H7 (cell line): Measurements from ENCODE around the gene CPPED1. TPM values are rescaled to one million over a fixed set of nuclear protein-coding genes. Genes with fewer than 3 reads are reported as not detected.
"Not testable (repeated sequence)": the region's sequence is repeated elsewhere in the genome, so short reads cannot be mapped to it uniquely, and the experiment has no call there.

Source experiments
- DNase-seq: peaks from one replicate; pipeline ENCODE4 v3.0.0; 2012
- H3K27me3 ChIP-seq: 2 replicates; pipeline ENCODE4 v1.6.0; 2011; ENCODE audit warnings: mild to moderate bottlenecking, low read length; ENCODE audit not compliant: control insufficient read depth, insufficient read depth
- H3K36me3 ChIP-seq: replicated peaks from 2 replicates; pipeline ENCODE4 v1.5.1; 2011; ENCODE audit warnings: low read length; ENCODE audit not compliant: control insufficient read depth, insufficient read depth
- H3K4me3 ChIP-seq: 2 replicates; pipeline ENCODE4 v1.5.1; 2011; ENCODE audit warnings: low read depth, mild to moderate bottlenecking, control low read depth, low read length, moderate library complexity; ENCODE audit not compliant: insufficient read depth
- total RNA-seq: library from RNA; depleted of rRNA; stranded (reverse); fragments of >200 nt; shearing (Covaris generic); gene quantifications from 2 replicates; pipeline ENCODE4 v1.2.3, GENCODE V29; 2014

Gene CPPED1
- total RNA-seq, 1 experiment from 2014 or later = 5.8 TPM

- DNase-seq, H3K4me3 ChIP-seq, H3K27me3 ChIP-seq, H3K36me3 ChIP-seq: not testable (repeated sequence)
Measured at GRCh38 chr16:12766208-12766607, 37.5 kb downstream of the CPPED1 start.

DNA sequence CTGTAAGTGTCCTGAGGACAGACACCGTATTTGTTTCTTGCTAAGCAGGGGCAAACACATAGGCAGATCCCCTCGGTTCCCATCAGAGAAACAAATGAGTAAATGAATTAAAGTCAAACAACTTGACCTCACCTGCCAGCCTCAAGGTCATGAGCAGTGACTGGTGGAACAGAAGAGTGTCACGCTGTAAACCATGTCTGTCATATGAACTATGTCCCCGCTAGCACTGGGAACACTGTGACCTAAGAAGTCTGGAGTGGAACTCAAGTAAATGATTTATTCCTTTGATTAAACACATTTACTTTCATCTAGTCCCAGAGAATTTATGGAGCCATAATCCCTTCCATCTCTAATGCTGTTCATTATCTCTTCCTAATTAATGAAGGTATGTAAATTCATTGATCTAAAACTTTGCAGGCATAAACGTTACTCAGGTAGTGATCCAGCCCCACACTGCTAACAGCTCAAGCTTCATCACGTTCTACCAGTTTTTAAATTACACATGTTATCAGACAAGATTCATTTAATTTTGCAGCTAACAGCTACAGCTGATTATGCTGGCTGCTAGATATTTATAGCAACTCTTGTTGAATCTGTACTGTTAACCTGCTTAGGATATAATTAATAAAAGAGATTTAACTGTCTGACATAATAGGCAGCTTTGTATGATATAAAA lies 38.7 kb downstream of the CPPED1 start:
- Histone ChIP-seq H3K27me3 (no peaks in the 10 kb centered on the region), H3K36me3 (no peaks in the 10 kb centered on the region), H3K4me3 (no peak overlapping the region)
- no peak for DNase-seq

- H3K4me3 ChIP-seq = no peak overlapping the region
- no peak for DNase-seq
- H3K27me3 ChIP-seq = no peaks in the 10 kb centered on the region
- no peaks in the 10 kb centered on the region for H3K36me3 ChIP-seq
Measured at GRCh38 chr16:12763517-12763916, 40.2 kb downstream of the CPPED1 start.

GRCh38 chr16:12760819-12761611 lies 42.7 kb downstream of the CPPED1 start:
- no peak for DNase-seq
- Histone ChIP-seq H3K4me3 (no peak overlapping the region), H3K36me3 (no peaks in the 10 kb centered on the region), H3K27me3 (no peaks in the 10 kb centered on the region)

DNA sequence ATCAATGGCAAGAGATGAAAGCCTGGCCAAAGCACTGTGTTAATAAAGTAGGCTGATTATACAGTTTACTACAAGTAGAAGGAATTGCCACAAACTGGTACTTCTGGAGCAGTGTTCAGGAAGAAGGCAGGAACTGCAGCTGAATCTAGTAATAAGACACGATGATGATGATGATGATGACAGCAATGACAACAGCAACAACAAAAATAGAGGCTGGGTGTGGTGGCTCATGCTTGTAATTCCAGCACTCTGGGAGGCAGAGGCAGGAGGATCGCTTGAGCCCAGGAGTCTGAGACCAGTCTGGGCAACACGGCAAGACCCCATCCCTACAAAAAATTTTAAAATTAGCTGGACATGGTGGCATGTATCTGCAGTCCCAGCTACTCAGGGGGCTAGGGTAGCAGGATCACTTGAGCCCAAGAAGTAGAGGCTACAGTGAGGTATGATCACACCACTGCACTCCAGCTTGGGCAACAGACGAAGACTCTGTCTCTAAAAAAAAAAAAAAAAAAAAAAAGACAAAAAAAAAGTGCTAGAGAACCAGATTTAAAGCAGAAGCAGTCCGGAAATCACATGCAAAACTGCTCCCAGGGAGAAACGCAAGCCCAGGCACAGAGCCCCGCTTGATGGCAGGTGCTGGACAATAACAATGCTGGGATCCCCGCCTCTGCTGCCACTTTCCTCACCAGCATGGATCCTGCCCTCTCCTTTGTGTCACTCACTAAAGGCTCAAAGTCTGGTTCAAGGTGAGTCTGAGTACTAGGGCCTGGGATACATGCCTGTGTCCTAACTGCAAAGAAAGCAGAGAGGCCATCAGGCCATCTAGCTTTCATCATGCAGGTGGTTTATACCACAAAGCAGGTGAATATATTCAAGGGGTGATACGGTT lies 44.8 kb downstream of the CPPED1 start:
- peak; percentile 26 for DNase-seq
- H3K4me3 ChIP-seq = no peak overlapping the region
- no peaks in the 10 kb centered on the region for H3K27me3 ChIP-seq
- no peaks in the 10 kb centered on the region for H3K36me3 ChIP-seq

DNA sequence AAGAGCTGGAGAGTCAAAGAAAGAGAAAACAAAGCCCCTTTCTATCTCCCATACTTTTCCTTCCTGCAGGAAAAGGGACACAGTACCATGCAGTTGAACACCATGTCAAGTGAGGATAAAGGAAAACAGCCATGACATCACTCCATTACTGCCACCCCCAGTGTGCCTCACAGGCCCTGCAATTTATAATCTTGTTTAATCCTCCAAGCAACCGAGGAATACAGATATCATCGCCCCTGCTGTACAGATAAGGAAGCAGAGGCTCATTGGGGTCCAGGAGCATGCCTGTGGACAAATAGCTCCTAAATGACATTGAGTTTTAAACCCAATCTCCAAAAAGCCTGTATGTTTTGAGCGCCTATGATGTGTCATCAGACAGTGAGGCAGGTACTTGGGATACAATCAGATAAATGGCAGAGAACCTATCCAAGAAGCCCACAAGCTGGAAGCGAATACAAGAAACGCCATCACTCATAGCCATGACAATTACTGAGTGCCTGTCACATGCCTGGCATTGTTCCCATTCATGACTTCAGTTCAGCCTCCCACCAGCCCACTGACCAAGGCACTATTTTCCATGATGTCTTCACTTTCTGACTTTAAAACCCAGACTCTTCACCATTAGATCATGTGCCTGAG lies 45.5 kb downstream of the CPPED1 start:
- Histone ChIP-seq H3K36me3 (no peaks in the 10 kb centered on the region), H3K27me3 (no peaks in the 10 kb centered on the region), H3K4me3 (no peak overlapping the region)
- DNase-seq = no peak

- DNase-seq = no peak
- no peak overlapping the region for H3K4me3 ChIP-seq
- H3K27me3 ChIP-seq = no peaks in the 10 kb centered on the region
- no peaks in the 10 kb centered on the region for H3K36me3 ChIP-seq
Measured at GRCh38 chr16:12757546-12757945, 46.1 kb downstream of the CPPED1 start.

DNA sequence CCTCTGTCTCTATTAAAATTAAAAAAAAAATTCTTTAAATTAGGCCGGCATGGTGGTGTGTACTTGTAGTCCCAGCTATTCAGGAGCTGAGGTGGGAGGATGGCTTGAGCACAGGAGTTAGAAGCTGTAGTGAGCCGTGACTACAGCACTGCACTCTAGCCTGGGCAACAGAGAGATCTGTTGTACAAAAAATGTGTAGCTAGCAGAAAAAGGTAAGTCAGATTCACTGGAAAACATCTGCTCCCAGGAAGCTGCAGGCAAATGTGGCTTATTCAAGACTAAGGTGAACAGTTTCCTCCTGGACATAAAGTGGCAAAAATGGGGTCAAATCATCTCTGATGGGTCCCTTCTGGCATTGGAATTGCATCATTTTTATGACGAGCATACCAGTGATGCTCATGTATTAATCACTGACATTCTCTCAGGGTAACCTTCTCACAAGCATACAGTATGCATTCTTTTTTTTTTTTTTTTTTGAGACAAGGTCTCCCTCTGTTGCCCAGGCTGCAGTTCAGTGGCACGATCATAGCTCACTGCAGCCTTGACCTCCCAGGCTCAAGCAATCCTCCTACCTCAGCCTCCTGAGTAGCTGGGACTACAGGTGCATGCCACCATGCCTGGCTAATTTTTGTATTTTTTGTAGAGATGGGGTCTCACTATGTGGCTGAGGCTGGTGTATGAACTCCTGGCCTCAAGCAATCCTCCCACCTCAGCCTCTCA lies 48.7 kb downstream of the CPPED1 start:
- H3K36me3 ChIP-seq = no peaks in the 10 kb centered on the region
- DNase-seq = no peak
- no peak overlapping the region for H3K4me3 ChIP-seq
- no peaks in the 10 kb centered on the region for H3K27me3 ChIP-seq

DNA sequence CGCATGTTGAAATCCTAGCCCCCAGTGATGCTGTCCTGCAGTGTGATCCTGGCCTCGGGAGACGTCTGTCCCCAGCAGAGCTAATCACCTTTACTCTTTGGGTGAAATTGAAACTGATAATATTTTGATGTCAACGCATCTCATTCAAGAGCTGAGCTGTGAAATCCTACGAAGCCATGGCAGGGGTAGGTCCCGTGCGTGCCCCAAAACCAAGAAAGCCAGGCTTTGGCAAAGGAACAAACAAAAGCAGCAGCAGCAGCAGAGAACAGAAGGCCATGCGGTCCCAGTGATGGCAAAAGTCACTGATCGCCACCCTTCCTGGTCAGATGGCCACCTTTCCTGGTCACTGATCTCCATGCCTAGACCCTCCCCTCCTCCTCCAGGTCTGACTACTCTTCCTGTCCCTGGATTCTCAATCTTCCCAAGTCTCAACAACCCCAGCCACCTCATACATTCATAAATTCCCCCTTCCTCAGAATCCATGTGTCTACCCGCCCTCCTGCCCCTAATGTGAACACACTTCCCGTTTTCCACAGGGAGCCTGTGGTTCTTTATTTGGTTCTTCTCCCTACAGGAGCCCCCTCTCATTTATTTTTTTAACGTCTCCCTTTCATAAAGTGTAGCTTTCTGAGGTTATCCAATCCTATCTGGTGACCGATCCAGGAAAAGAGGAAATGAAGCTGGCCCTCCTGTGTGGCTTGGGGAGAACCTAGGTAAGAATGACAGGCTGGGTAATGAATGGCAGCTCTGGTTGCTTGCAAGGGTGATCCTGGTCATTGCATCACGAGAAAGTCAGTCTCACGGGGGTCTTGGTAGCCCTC lies 50.3 kb downstream of the CPPED1 start:
- Histone ChIP-seq H3K4me3 (no peak overlapping the region), H3K36me3 (no peaks in the 10 kb centered on the region), H3K27me3 (no peaks in the 10 kb centered on the region)
- no peak for DNase-seq

DNA sequence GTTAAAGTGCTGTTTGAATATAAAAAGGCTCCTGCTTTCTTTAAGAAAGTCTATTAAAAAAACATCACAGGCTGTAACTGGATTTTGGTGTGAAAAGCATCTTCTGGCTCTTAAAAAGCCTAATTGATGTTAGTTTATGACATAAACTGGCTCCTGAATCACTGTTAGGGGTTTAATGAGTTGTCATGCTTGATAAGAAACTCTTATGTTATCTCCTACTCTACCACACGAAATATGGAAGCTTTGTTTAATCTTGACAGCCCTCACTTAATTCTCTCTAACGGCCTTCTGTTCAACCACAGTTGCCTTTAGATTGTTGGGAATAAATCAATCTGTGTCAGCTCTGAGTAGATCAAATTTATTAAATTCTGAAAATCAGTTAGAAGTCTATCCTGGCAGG lies 51.5 kb downstream of the CPPED1 start:
- Histone ChIP-seq H3K27me3 (no peaks in the 10 kb centered on the region), H3K36me3 (no peaks in the 10 kb centered on the region), H3K4me3 (no peak overlapping the region)
- no peak for DNase-seq

- no peak overlapping the region for H3K4me3 ChIP-seq
- H3K27me3 ChIP-seq = no peaks in the 10 kb centered on the region
- no peak for DNase-seq
- H3K36me3 ChIP-seq = no peaks in the 10 kb centered on the region
Measured at GRCh38 chr16:12750554-12750918, 53.2 kb downstream of the CPPED1 start.

DNA sequence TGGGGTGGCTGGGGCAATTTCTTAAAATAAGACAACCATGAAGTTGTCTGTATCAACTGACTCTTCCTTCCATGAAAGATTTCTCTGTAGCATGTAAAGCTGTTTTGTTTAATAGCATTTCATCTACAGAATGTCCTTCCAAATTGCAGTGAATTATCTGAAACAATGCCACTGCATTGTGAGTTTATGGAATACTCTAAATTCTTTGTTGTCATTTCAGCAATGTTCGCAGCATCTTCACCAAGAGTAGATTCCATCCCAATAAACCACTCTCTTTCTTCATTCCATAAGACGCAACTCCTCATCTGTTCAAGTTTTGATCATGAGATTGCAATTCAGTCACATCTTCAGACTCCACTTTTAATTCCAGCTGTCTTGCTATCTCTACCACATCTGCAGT lies 54.6 kb downstream of the CPPED1 start:
- no peak for DNase-seq
- Histone ChIP-seq H3K4me3 (no peak overlapping the region), H3K36me3 (no peaks in the 10 kb centered on the region), H3K27me3 (no peaks in the 10 kb centered on the region)

GRCh38 chr16:12747827-12748226 lies 55.9 kb downstream of the CPPED1 start:
- no peak overlapping the region for H3K4me3 ChIP-seq
- DNase-seq = no peak
- H3K27me3 ChIP-seq = no peaks in the 10 kb centered on the region
- H3K36me3 ChIP-seq = no peaks in the 10 kb centered on the region
